Left ventricle myocardium inferior (tissue), 1 donor: ENCODE measurements around the gene ATAD1. TPM values are rescaled to one million over a fixed set of nuclear protein-coding genes. Genes with fewer than 3 reads are reported as not detected.

ENCODE experiments used
- DNase-seq: peaks from one replicate; pipeline ENCODE4 v3.0.0-alpha.2; 2020
- H3K27ac ChIP-seq: fragments of 200-600 bp; replicated peaks from 2 replicates; pipeline ENCODE4 v1.8.0; 2021
- H3K27me3 ChIP-seq: fragments of 200-600 bp; 2 replicates; pipeline ENCODE4 v1.8.0; 2021; ENCODE audit warnings: low read depth
- H3K36me3 ChIP-seq: fragments of 200-600 bp; 2 replicates; pipeline ENCODE4 v1.8.0; 2021
- H3K4me1 ChIP-seq: fragments of 200-600 bp; 2 replicates; pipeline ENCODE4 v1.8.0; 2021
- H3K4me3 ChIP-seq: fragments of 200-600 bp; 2 replicates; pipeline ENCODE4 v1.8.0; 2021; ENCODE audit warnings: mild to moderate bottlenecking, moderate library complexity
- H3K9me3 ChIP-seq: fragments of 200-600 bp; replicated peaks from 2 replicates; pipeline ENCODE4 v1.8.0; 2021
- intact Hi-C: fragments of 100-400 bp; cut with micrococcal nuclease; formaldehyde crosslinking; loops from one replicate; pipeline ENCODE4 v1.11.0; 2022
- total RNA-seq: library from RNA; stranded (reverse); fragmentation: NEBNext Ultra II Directional; extraction: Animal tissue kit (Norgen Biotek cat#: 25700); gene quantifications from one replicate; pipeline ENCODE4 v1.2.1, GENCODE V29; 2021
- TF ChIP-seq, protein P1 (sequence below): fragments of 200-600 bp; IDR thresholded peaks from 2 replicates; pipeline ENCODE4 v1.8.0; 2021; ENCODE audit warnings: antibody characterized with exemption, mild to moderate bottlenecking, borderline replicate concordance
- donor health status: DM: no; HTN: yes; CAD: no; lungs with severe emphysema.

The ATAD1 gene
- total RNA-seq, 1 donor from 2014 or later: 93.2 TPM

DNA sequence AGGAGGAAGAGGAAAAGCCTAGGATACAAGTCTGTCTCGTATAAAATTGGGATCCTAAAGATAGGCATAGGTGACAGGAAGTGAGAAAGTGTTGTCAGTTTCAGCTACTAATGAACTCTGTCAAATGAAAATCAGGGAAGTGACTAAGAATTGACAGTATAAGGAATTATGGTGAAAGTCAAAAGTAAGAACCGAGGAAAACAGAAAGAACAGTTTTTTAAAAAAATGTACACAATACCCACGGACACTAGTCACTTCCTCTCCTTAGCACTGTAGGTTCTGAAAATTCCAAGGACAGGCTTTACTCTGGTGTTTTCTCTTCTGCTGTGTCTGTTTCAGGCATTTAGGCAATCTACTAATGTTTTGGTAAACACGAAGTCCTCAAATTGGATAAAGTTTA is 42.3 kb downstream of the ATAD1 start:
- DNase-seq: no peak
- intact Hi-C loops: no loop called here
- H3K36me3 ChIP-seq: peaks cover 50% of the 10 kb centered on the region
- peaks cover 3% of the 10 kb centered on the region for H3K4me1 ChIP-seq
- no peak overlapping the region for H3K27ac ChIP-seq
- no peak overlapping the region for H3K4me3 ChIP-seq
- no peaks in the 10 kb centered on the region for H3K27me3 ChIP-seq
- no peaks in the 10 kb centered on the region for H3K9me3 ChIP-seq
- TF ChIP-seq, protein P1, sequence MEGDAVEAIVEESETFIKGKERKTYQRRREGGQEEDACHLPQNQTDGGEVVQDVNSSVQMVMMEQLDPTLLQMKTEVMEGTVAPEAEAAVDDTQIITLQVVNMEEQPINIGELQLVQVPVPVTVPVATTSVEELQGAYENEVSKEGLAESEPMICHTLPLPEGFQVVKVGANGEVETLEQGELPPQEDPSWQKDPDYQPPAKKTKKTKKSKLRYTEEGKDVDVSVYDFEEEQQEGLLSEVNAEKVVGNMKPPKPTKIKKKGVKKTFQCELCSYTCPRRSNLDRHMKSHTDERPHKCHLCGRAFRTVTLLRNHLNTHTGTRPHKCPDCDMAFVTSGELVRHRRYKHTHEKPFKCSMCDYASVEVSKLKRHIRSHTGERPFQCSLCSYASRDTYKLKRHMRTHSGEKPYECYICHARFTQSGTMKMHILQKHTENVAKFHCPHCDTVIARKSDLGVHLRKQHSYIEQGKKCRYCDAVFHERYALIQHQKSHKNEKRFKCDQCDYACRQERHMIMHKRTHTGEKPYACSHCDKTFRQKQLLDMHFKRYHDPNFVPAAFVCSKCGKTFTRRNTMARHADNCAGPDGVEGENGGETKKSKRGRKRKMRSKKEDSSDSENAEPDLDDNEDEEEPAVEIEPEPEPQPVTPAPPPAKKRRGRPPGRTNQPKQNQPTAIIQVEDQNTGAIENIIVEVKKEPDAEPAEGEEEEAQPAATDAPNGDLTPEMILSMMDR: no peak

DNA sequence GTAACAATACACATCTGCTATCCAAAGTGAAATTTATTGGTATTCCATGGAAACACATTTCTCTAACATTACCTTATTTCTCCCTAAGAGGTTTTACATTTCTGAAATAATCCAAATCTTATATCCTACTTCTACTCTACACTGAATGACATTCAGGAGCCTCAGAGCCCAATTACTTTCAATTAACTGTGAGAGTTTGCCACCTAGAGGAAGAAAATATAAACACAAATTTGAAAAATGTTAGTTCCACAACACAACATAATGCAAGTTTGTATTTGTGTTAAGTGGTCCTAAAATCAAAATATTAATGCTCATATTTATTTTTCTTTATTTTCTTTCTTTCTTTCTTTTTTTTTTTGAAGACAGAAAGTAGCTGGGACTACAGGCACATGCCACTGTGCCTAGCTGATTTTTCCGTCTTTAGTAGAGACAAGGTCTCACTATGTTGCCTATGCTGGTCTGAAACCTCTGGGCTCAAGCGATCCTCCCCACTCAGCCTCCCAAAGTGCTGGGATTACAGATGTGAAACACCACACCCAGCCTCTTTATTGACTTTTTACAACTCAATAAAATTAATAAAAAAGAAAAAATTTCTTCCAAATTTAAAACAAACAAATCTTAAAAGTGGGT is 46.0 kb downstream of the ATAD1 start:
- TF ChIP-seq, protein P1: peak; percentile 66
- H3K4me3 ChIP-seq: no peak overlapping the region
- peaks cover 3% of the 10 kb centered on the region for H3K4me1 ChIP-seq
- no peak for DNase-seq
- intact Hi-C loops: no loop called here
- H3K36me3 ChIP-seq: peaks cover 62% of the 10 kb centered on the region
- H3K27ac ChIP-seq: no peak overlapping the region
- H3K9me3 ChIP-seq: no peaks in the 10 kb centered on the region
- H3K27me3 ChIP-seq: no peaks in the 10 kb centered on the region

DNA sequence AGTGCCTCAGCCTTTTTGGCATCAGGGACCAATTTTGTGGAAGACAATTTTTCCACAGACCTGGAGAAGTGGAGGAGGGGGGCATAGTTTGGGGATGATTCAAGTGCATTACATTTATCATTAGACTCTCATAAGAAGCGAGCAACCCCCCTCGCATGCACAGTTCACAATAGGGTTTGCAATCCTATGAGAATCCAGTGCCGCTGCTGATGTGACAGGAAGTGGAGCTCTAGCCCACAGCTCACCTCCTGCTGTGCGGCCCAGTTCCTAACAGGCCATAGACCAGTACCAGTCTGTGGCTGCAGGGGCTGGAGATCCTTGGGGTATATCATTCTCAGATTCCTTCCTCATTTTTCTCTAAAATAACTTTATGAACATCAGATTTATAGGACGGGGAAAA is 50.8 kb downstream of the ATAD1 start:
- intact Hi-C loops: no loop called here
- no peak overlapping the region for H3K27ac ChIP-seq
- no peak for DNase-seq
- no peaks in the 10 kb centered on the region for H3K27me3 ChIP-seq
- H3K9me3 ChIP-seq: no peaks in the 10 kb centered on the region
- H3K4me1 ChIP-seq: no peaks in the 10 kb centered on the region
- TF ChIP-seq, protein P1: no peak
- peaks cover 54% of the 10 kb centered on the region for H3K36me3 ChIP-seq
- no peak overlapping the region for H3K4me3 ChIP-seq

DNA sequence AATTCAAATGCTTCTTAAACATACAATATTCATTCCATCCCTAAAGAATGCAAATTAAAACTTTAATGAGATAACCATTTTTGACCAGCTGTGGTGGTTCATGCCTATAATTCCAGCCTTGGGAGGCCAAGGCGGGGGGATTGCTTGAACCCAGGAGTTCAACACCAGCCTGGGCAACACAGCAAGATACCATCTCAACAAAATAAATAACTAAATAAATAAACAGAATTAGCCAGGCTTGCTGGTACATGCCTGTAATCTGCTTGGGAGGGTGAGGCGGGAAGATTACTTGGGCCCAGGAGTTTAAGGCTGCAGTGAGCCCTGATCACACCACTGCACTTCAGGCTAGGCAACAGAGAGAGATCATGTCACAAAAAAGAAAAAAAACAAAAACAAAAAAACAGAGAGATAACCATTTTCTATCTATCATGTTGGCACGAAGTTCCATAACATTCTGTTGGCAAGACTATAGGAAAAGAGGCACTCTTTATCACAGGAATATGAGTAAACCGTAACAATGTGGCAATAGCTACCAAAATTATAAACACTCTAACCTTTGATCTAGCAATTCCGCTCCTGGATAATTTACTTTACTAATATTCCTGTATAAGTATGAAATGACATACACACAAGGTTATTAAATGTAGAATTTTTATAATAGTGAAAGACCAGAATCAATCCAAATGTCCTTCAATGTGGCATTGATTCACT is 52.2 kb downstream of the ATAD1 start:
- H3K27me3 ChIP-seq: no peaks in the 10 kb centered on the region
- H3K4me1 ChIP-seq: no peaks in the 10 kb centered on the region
- H3K9me3 ChIP-seq: no peaks in the 10 kb centered on the region
- H3K4me3 ChIP-seq: no peak overlapping the region
- no peak overlapping the region for H3K27ac ChIP-seq
- H3K36me3 ChIP-seq: peaks cover 54% of the 10 kb centered on the region
- intact Hi-C loops: no loop called here
- TF ChIP-seq, protein P1: no peak
- no peak for DNase-seq

DNA sequence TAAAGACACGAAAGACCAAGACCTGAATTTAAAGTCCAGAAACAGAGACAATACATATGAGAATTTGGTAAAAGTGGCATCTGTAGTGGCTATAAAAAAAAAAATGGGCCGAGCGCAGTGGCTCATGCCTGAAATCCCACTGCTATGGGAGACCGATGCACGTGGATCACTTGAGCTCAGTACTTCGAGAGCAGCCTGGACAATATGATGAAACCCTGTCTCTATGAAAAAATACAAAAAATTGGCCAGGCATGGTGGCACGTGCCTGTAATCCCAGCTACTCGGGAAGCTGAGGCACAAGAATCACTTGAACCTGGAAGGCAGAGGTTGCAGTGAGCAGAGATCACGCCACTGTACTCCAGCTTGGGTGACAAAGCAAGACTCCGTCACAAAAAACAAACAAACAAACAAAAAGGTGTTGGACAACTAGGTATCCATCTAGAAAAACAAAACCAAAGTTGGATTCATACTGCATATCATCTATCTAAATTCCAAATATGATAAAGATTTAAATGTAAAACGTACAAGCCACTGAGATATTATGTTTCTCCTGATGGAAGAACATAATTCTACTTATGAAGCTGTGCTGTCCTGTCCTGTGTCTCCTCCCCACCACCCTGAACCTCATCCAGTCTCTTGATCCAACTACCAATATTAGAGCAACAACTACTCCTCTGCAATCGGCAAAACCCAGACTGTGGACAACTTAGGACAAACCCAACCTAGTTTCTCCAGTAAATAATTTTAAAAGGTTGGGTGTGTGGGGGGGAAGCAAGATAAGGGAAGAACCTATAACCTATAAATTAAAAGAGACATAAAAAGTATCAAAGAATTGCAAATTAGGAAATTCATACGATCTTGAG is 53.7 kb downstream of the ATAD1 start:
- peaks cover 51% of the 10 kb centered on the region for H3K36me3 ChIP-seq
- H3K9me3 ChIP-seq: no peaks in the 10 kb centered on the region
- no peak overlapping the region for H3K4me3 ChIP-seq
- H3K27me3 ChIP-seq: no peaks in the 10 kb centered on the region
- TF ChIP-seq, protein P1: no peak
- H3K27ac ChIP-seq: no peak overlapping the region
- DNase-seq: no peak
- peaks cover 10% of the 10 kb centered on the region for H3K4me1 ChIP-seq
- intact Hi-C loops: no loop called here
